ENCODE measurements around the gene REG4. TPM values are rescaled to one million over a fixed set of nuclear protein-coding genes. Genes with fewer than 3 reads are reported as not detected.

REG4 gene
- total and polyA plus RNA-seq, 7 experiments from 2014 or later, result 0.37 to 9.8 (median 4.2) TPM; not detected in 1

DNA sequence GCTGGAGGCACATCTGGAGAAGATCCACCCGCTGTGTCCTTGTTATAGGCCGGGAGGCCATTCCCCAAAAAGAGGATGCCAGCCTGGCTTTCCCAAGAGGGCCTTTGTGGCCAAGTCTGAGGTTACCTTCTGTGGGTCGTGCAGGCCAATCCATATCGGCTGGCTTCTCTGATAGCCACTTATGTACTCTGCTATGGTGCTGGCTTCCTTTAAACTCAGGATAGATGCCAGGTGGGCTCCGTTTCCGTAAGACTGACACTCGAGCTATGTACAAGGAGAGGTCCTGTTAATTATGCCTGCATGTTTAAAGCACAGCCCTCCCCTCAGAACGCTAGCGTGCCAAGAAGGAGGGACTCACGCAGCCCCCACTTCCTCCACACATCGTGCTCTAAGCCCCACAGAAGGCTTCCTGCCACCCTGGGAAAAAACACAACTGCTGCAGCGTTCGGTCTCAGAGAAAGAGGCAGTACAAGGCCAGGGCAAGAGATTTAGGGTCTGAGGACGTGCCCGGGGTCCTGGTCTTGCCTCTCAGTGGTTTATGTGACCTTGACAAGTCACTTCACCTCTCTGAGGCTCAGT lies 11.6 kb downstream of the REG4 start:
- Histone ChIP-seq H3K9me3 (ENCODE audit: control insufficient read depth in 2 of 3, low read length in 3 of 3) (no peaks in the 10 kb centered on the region), H3K4me3 (ENCODE audit: low read length) (no peak overlapping the region), H3K27ac (ENCODE audit: low read depth, low read length) (peak overlapping the region; percentile 47), H3K36me3 (ENCODE audit: control insufficient read depth in 2 of 3, insufficient read depth in 3 of 3, low read length in 3 of 3) (no peaks in the 10 kb centered on the region), H3K4me1 (ENCODE audit: control insufficient read depth in 2 of 2, insufficient read depth in 2 of 2, low read length in 2 of 2) (peaks cover 0 to 5% of the 10 kb centered on the region in 2 donors), H3K27me3 (ENCODE audit: control insufficient read depth in 2 of 2, insufficient read depth in 2 of 2, low read length in 2 of 2) (no peaks in the 10 kb centered on the region)
- peaks cover 0 to 4% (median 0%) of the 10 kb centered on the region in 5 donors for H3K36me3 Mint-ChIP-seq
- intact Hi-C loops (cut with micrococcal nuclease), result no loop called here
- CTCF ChIA-PET, result interaction anchor here (1.9 kb wide), 1 partner anchor 9 kb away, joined by 4 read pairs; no protein-coding TSS in a partner anchor
- peak overlapping the region in 8 of 9 donors; percentile 63 to 93 (median 80) for H3K27ac Mint-ChIP-seq
- POLR2A ChIA-PET, result no interaction called here
- peak overlapping the region in 6 of 10 donors; percentile 29 to 65 (median 59) for H3K4me3 Mint-ChIP-seq
- H3K4me1 Mint-ChIP-seq, result peaks cover 6 to 24% (median 15%) of the 10 kb centered on the region in 7 donors
- ATAC-seq (peak; percentile 50), DNase-seq (peak in 3 of 9 donors; percentile 33 to 43 (median 33))
- no peaks in the 10 kb centered on the region for H3K9me3 Mint-ChIP-seq
- H3K27me3 Mint-ChIP-seq, result peaks cover 0 to 6% (median 0%) of the 10 kb centered on the region in 5 donors

- no peak overlapping the region for H3K4me3 ChIP-seq (ENCODE audit: low read length)
- H3K36me3 ChIP-seq (ENCODE audit: control insufficient read depth in 2 of 3, insufficient read depth in 3 of 3, low read length in 3 of 3), result no peaks in the 10 kb centered on the region
- H3K9me3 Mint-ChIP-seq, result no peaks in the 10 kb centered on the region
- peak in 4 of 9 donors; percentile 17 to 37 (median 23) for DNase-seq
- ChIA-PET CTCF (interaction anchor here (1.9 kb wide), 1 partner anchor 10 kb away, joined by 4 read pairs; no protein-coding TSS in a partner anchor), POLR2A (interaction anchor here (0.7 kb wide), 1 partner anchor 66 kb away, joined by 3 read pairs; no protein-coding TSS in a partner anchor)
- H3K4me1 Mint-ChIP-seq, result peaks cover 6 to 24% (median 15%) of the 10 kb centered on the region in 7 donors
- H3K9me3 ChIP-seq (ENCODE audit: control insufficient read depth in 2 of 3, low read length in 3 of 3), result no peaks in the 10 kb centered on the region
- peak; percentile 45 for ATAC-seq
- H3K4me1 ChIP-seq (ENCODE audit: control insufficient read depth in 2 of 2, insufficient read depth in 2 of 2, low read length in 2 of 2), result peaks cover 0 to 5% of the 10 kb centered on the region in 2 donors
- H3K36me3 Mint-ChIP-seq, result peaks cover 0 to 4% (median 0%) of the 10 kb centered on the region in 5 donors
- intact Hi-C loops (cut with micrococcal nuclease), result no loop called here
- peak overlapping the region; percentile 34 to 93 (median 79) for H3K27ac Mint-ChIP-seq
- peak overlapping the region; percentile 47 for H3K27ac ChIP-seq (ENCODE audit: low read depth, low read length)
- H3K4me3 Mint-ChIP-seq, result peak overlapping the region in 7 of 10 donors; percentile 11 to 65 (median 46)
- H3K27me3 ChIP-seq (ENCODE audit: control insufficient read depth in 2 of 2, insufficient read depth in 2 of 2, low read length in 2 of 2), result no peaks in the 10 kb centered on the region
- peaks cover 0 to 5% (median 0%) of the 10 kb centered on the region in 5 donors for H3K27me3 Mint-ChIP-seq
Measured at GRCh38 chr1:119799003-119799402, 12.3 kb downstream of the REG4 start.

DNA sequence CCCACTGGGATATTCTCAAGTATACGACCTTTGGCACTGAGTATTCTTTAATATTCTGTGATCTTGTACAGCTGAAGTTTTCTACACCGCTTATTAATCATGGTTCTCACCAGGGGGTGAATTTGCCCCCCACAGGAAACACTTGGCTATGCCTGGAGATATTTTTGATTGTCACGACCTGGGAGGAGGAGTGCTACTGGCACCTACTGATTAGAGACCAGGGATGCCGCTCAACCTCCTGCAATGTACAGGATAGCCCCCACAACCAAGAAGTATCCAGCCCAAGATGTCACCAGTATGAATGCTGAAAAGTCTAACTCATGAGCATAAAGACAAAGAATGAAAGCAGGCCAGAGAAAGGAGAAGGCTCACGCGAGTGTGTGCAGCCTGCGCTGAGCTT lies 13.7 kb downstream of the REG4 start:
- Mint-ChIP-seq H3K36me3 (peaks cover 0 to 4% (median 0%) of the 10 kb centered on the region in 5 donors), H3K27me3 (no peaks in the 10 kb centered on the region), H3K4me3 (peak overlapping the region in 1 of 10 donors; percentile 42), H3K27ac (peak overlapping the region in 6 of 9 donors; percentile 7 to 76 (median 50)), H3K4me1 (peaks cover 6 to 24% (median 15%) of the 10 kb centered on the region in 7 donors), H3K9me3 (no peaks in the 10 kb centered on the region)
- intact Hi-C loops (cut with micrococcal nuclease), result no loop called here
- CTCF ChIA-PET, result no interaction called here
- no peak overlapping the region for H3K27ac ChIP-seq (ENCODE audit: low read depth, low read length)
- H3K9me3 ChIP-seq (ENCODE audit: control insufficient read depth in 2 of 3, low read length in 3 of 3), result no peaks in the 10 kb centered on the region
- no peaks in the 10 kb centered on the region for H3K27me3 ChIP-seq (ENCODE audit: control insufficient read depth in 2 of 2, insufficient read depth in 2 of 2, low read length in 2 of 2)
- POLR2A ChIA-PET, result no interaction called here
- no peaks in the 10 kb centered on the region for H3K36me3 ChIP-seq (ENCODE audit: control insufficient read depth in 2 of 3, insufficient read depth in 3 of 3, low read length in 3 of 3)
- ATAC-seq (no peak), DNase-seq (no peak)
- peaks cover 0 to 5% of the 10 kb centered on the region in 2 donors for H3K4me1 ChIP-seq (ENCODE audit: control insufficient read depth in 2 of 2, insufficient read depth in 2 of 2, low read length in 2 of 2)
- H3K4me3 ChIP-seq (ENCODE audit: low read length), result no peak overlapping the region

DNA sequence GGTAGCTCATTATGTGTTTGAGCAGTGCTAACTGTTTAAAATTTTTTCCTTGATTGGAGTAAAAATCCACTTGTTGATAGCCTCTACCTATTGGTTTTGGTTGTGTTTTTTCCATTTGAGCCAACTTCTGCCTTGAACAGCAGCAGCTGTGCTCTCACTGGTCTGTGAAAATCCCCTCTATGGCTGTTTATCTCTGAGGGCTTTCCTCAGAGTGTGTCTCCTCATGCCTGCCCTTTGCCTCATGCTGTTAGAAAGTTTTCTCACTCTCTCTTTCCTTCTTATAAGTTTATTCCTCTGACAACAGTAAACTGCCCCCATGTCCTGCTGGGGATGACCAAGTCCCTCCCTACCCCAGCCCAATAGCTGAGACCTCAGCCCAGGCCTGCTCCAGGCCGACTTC lies 14.1 kb downstream of the REG4 start:
- no peaks in the 10 kb centered on the region for H3K27me3 ChIP-seq (ENCODE audit: control insufficient read depth in 2 of 2, insufficient read depth in 2 of 2, low read length in 2 of 2)
- Mint-ChIP-seq H3K4me1 (peaks cover 6 to 24% (median 15%) of the 10 kb centered on the region in 7 donors), H3K9me3 (no peaks in the 10 kb centered on the region), H3K27ac (peak overlapping the region in 2 of 9 donors; percentile 63 to 65), H3K36me3 (peaks cover 0 to 4% (median 0%) of the 10 kb centered on the region in 5 donors), H3K27me3 (no peaks in the 10 kb centered on the region), H3K4me3 (no peak overlapping the region)
- DNase-seq (no peak), ATAC-seq (no peak)
- H3K4me1 ChIP-seq (ENCODE audit: control insufficient read depth in 2 of 2, insufficient read depth in 2 of 2, low read length in 2 of 2), result peaks cover 0 to 5% of the 10 kb centered on the region in 2 donors
- no peaks in the 10 kb centered on the region for H3K9me3 ChIP-seq (ENCODE audit: control insufficient read depth in 2 of 3, low read length in 3 of 3)
- no peak overlapping the region for H3K27ac ChIP-seq (ENCODE audit: low read depth, low read length)
- intact Hi-C loops (cut with micrococcal nuclease), result no loop called here
- H3K4me3 ChIP-seq (ENCODE audit: low read length), result no peak overlapping the region
- no peaks in the 10 kb centered on the region for H3K36me3 ChIP-seq (ENCODE audit: control insufficient read depth in 2 of 3, insufficient read depth in 3 of 3, low read length in 3 of 3)
- ChIA-PET POLR2A (no interaction called here), CTCF (no interaction called here)

- no peaks in the 10 kb centered on the region for H3K27me3 ChIP-seq (ENCODE audit: control insufficient read depth in 2 of 2, insufficient read depth in 2 of 2, low read length in 2 of 2)
Measured at GRCh38 chr1:119795261-119796200, 15.7 kb downstream of the REG4 start.

DNA sequence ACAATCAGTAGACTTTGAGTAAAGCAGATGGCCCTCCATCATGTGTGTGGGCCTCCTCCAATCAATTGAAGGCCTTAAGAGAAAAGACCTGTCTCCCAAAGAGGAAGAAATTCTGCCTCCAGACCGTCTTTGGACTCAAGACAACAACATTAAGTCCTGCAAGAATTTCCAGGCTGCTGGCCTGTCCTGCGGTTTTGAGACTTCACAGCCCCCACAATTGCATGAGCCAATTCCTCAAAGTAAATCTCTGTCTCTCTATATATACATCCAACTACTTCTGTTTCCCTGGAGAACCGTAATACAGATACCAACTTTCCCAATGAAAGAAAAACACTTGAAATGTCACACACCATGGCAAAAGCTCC lies 16.4 kb downstream of the REG4 start:
- H3K9me3 ChIP-seq (ENCODE audit: control insufficient read depth in 2 of 3, low read length in 3 of 3), result no peaks in the 10 kb centered on the region
- ChIA-PET POLR2A (no interaction called here), CTCF (no interaction called here)
- Mint-ChIP-seq H3K4me1 (peaks cover 3 to 19% (median 11%) of the 10 kb centered on the region in 7 donors), H3K27me3 (peaks cover 0 to 5% (median 2%) of the 10 kb centered on the region in 5 donors), H3K27ac (no peak overlapping the region), H3K36me3 (peaks cover 0 to 4% (median 0%) of the 10 kb centered on the region in 5 donors), H3K4me3 (no peak overlapping the region), H3K9me3 (no peaks in the 10 kb centered on the region)
- H3K4me1 ChIP-seq (ENCODE audit: control insufficient read depth in 2 of 2, insufficient read depth in 2 of 2, low read length in 2 of 2), result peaks cover 0 to 5% of the 10 kb centered on the region in 2 donors
- ATAC-seq, result no peak
- intact Hi-C loops (cut with micrococcal nuclease), result no loop called here
- DNase-seq, result no peak
- no peaks in the 10 kb centered on the region for H3K36me3 ChIP-seq (ENCODE audit: control insufficient read depth in 2 of 3, insufficient read depth in 3 of 3, low read length in 3 of 3)
- no peak overlapping the region for H3K27ac ChIP-seq (ENCODE audit: low read depth, low read length)
- no peaks in the 10 kb centered on the region for H3K27me3 ChIP-seq (ENCODE audit: control insufficient read depth in 2 of 2, insufficient read depth in 2 of 2, low read length in 2 of 2)
- no peak overlapping the region for H3K4me3 ChIP-seq (ENCODE audit: low read length)

More at GRCh38 chr1:119795261-119796200, 15.7 kb downstream of the REG4 start:
- ATAC-seq (no peak), DNase-seq (no peak)
- peaks cover 6 to 24% (median 15%) of the 10 kb centered on the region in 7 donors for H3K4me1 Mint-ChIP-seq
- H3K4me1 ChIP-seq (ENCODE audit: control insufficient read depth in 2 of 2, insufficient read depth in 2 of 2, low read length in 2 of 2), result peaks cover 0 to 5% of the 10 kb centered on the region in 2 donors
- no peak overlapping the region for H3K4me3 Mint-ChIP-seq
- no peaks in the 10 kb centered on the region for H3K9me3 Mint-ChIP-seq
- POLR2A ChIA-PET, result no interaction called here
- CTCF ChIA-PET, result interaction anchor here (0.5 kb wide), 1 partner anchor 659 kb away, joined by 3 read pairs; no protein-coding TSS in a partner anchor
- peaks cover 0 to 4% (median 0%) of the 10 kb centered on the region in 5 donors for H3K36me3 Mint-ChIP-seq
- no peaks in the 10 kb centered on the region for H3K9me3 ChIP-seq (ENCODE audit: control insufficient read depth in 2 of 3, low read length in 3 of 3)
- no peak overlapping the region for H3K4me3 ChIP-seq (ENCODE audit: low read length)
- no peaks in the 10 kb centered on the region for H3K36me3 ChIP-seq (ENCODE audit: control insufficient read depth in 2 of 3, insufficient read depth in 3 of 3, low read length in 3 of 3)
- H3K27ac ChIP-seq (ENCODE audit: low read depth, low read length), result no peak overlapping the region
- H3K27me3 Mint-ChIP-seq, result peaks cover 0 to 5% (median 0%) of the 10 kb centered on the region in 5 donors
- intact Hi-C loops (cut with micrococcal nuclease), result no loop called here
- H3K27ac Mint-ChIP-seq, result no peak overlapping the region

All from naive thymus-derived CD4-positive, alpha-beta T cell (primary cell).